HT-29 (cell line): ENCODE data around the gene DPP4. TPM values are rescaled to one million over a fixed set of nuclear protein-coding genes. Genes with fewer than 3 reads are reported as not detected.
"Not testable (repeated sequence)": the region's sequence is repeated elsewhere in the genome, so short reads cannot be mapped to it uniquely, and the experiment has no call there.

ENCODE experiments used
- DNase-seq: peaks from one replicate; pipeline ENCODE4 v3.0.0-alpha.2; 2015; ENCODE audit warnings: low spot score
- total RNA-seq: library from RNA; depleted of rRNA; stranded (reverse); fragments of >200 nt; shearing (Covaris generic); gene quantifications from 2 replicates; pipeline ENCODE4 v1.2.3, GENCODE V29; 2014

DPP4 gene
- total RNA-seq, 1 experiment from 2014 or later: 19.0 TPM

GRCh38 chr2:161991991-161992390 lies 82.0 kb downstream of the DPP4 start:
- DNase-seq: no peak

GRCh38 chr2:161990741-161991140 lies 83.3 kb downstream of the DPP4 start:
- no peak for DNase-seq

GRCh38 chr2:161990036-161990435 lies 84.0 kb downstream of the DPP4 start:
- DNase-seq: no peak

GRCh38 chr2:161988589-161988988 lies 85.4 kb downstream of the DPP4 start:
- DNase-seq: no peak

GRCh38 chr2:161987311-161987710 lies 86.7 kb downstream of the DPP4 start:
- DNase-seq: no peak

- no peak for DNase-seq
These were observed 90.1 kb downstream of the DPP4 start for GRCh38 chr2:161983866-161984265.

- DNase-seq: peak; percentile 5
These were observed 90.7 kb downstream of the DPP4 start for GRCh38 chr2:161983331-161983651.

GRCh38 chr2:161982548-161983330 lies 91.3 kb downstream of the DPP4 start:
- no peak for DNase-seq

GRCh38 chr2:161981679-161982250 lies 92.2 kb downstream of the DPP4 start:
- no peak for DNase-seq

- DNase-seq: peak; percentile 31
These were observed 93.0 kb downstream of the DPP4 start for GRCh38 chr2:161980976-161981375.

- no peak for DNase-seq
These were observed 94.5 kb downstream of the DPP4 start for GRCh38 chr2:161979490-161979889.

GRCh38 chr2:161977926-161978325 lies 96.1 kb downstream of the DPP4 start:
- not testable (repeated sequence) for DNase-seq

GRCh38 chr2:161976917-161977316 lies 97.1 kb downstream of the DPP4 start:
- no peak for DNase-seq

- no peak for DNase-seq
These were observed 97.7 kb downstream of the DPP4 start for GRCh38 chr2:161976295-161976694.

- DNase-seq: no peak
These were observed 98.2 kb downstream of the DPP4 start for GRCh38 chr2:161975813-161976160.

- no peak for DNase-seq
These were observed 98.8 kb downstream of the DPP4 start for GRCh38 chr2:161975062-161975812.

GRCh38 chr2:161974461-161974860 lies 99.6 kb downstream of the DPP4 start:
- no peak for DNase-seq

- no peak for DNase-seq
These were observed 101.1 kb downstream of the DPP4 start for GRCh38 chr2:161972866-161973265.

GRCh38 chr2:161972232-161972631 lies 101.8 kb downstream of the DPP4 start:
- no peak for DNase-seq

- DNase-seq: no peak
These were observed 102.5 kb downstream of the DPP4 start for GRCh38 chr2:161971551-161971950.

- no peak for DNase-seq
These were observed 104.9 kb downstream of the DPP4 start for GRCh38 chr2:161969159-161969558.

- no peak for DNase-seq
These were observed 108.0 kb downstream of the DPP4 start for GRCh38 chr2:161965994-161966393.

- no peak for DNase-seq
These were observed 109.9 kb downstream of the DPP4 start for GRCh38 chr2:161964160-161964559.
